Measurements from ENCODE around the gene LRCH4.
A peak's percentile ranks its signal among the peaks of the same experiment; 100 is the strongest.

LRCH4 gene

GRCh38 chr7:100585511-100586265 lies at the start of gene LRCH4:
TSS of gene LRCH4 (minus strand) at chr7:100586129. CDS start at chr7:100586100, 29 bp downstream.
- no peak for DNase-seq (ENCODE audit: low read depth, low spot score)

GRCh38 chr7:100632951-100633717 lies 47.2 kb upstream of the LRCH4 start:
- DNase-seq (ENCODE audit: low read depth, low spot score): peak; percentile 47

GRCh38 chr7:100630066-100630465 lies 44.1 kb upstream of the LRCH4 start:
- DNase-seq (ENCODE audit: low read depth, low spot score): no peak

- DNase-seq (ENCODE audit: low read depth, low spot score): peak; percentile 94
Measured at GRCh38 chr7:100629117-100629716, 43.3 kb upstream of the LRCH4 start.

- DNase-seq (ENCODE audit: low read depth, low spot score): no peak
Measured at GRCh38 chr7:100627238-100627549, 41.3 kb upstream of the LRCH4 start.

- peak; percentile 44 for DNase-seq (ENCODE audit: low read depth, low spot score)
Measured at GRCh38 chr7:100626530-100627237, 40.8 kb upstream of the LRCH4 start.

GRCh38 chr7:100626055-100626454 lies 40.1 kb upstream of the LRCH4 start:
- DNase-seq (ENCODE audit: low read depth, low spot score): no peak

- DNase-seq (ENCODE audit: low read depth, low spot score): no peak
Measured at GRCh38 chr7:100623951-100624824, 38.3 kb upstream of the LRCH4 start.

- DNase-seq (ENCODE audit: low read depth, low spot score): no peak
Measured at GRCh38 chr7:100621554-100621953, 35.6 kb upstream of the LRCH4 start.

GRCh38 chr7:100620804-100621203 lies 34.9 kb upstream of the LRCH4 start:
- no peak for DNase-seq (ENCODE audit: low read depth, low spot score)

GRCh38 chr7:100620239-100620638 lies 34.3 kb upstream of the LRCH4 start:
- no peak for DNase-seq (ENCODE audit: low read depth, low spot score)

- no peak for DNase-seq (ENCODE audit: low read depth, low spot score)
Measured at GRCh38 chr7:100614308-100614861, 28.5 kb upstream of the LRCH4 start.

GRCh38 chr7:100613412-100614175 lies 27.7 kb upstream of the LRCH4 start:
- no peak for DNase-seq (ENCODE audit: low read depth, low spot score)

- peak; percentile 35 for DNase-seq (ENCODE audit: low read depth, low spot score)
Measured at GRCh38 chr7:100612730-100613390, 26.9 kb upstream of the LRCH4 start.

- peak; percentile 100 for DNase-seq (ENCODE audit: low read depth, low spot score)
Measured at GRCh38 chr7:100611983-100612729, 26.2 kb upstream of the LRCH4 start, which contains the start of gene MOSPD3. TSS of gene MOSPD3 (plus strand) at chr7:100612540. CDS start at chr7:100612792, 252 bp downstream.

GRCh38 chr7:100609958-100610357 lies 24.0 kb upstream of the LRCH4 start:
- DNase-seq (ENCODE audit: low read depth, low spot score): no peak

- DNase-seq (ENCODE audit: low read depth, low spot score): no peak
Measured at GRCh38 chr7:100607111-100607510, 21.2 kb upstream of the LRCH4 start.

- no peak for DNase-seq (ENCODE audit: low read depth, low spot score)
Measured at GRCh38 chr7:100606313-100606712, 20.4 kb upstream of the LRCH4 start.

Measured in ELF-1 (cell line).